HG02588 (cell line): ENCODE data around the gene SETD5.

Source experiments
- ATAC-seq: cut with Tn5 transposase; IDR thresholded peaks from one replicate; pipeline ENCODE4 v1.9.1; 2021; ENCODE audit warnings: mild to moderate bottlenecking, moderate library complexity; ENCODE audit not compliant: unreplicated experiment

SETD5 gene

DNA sequence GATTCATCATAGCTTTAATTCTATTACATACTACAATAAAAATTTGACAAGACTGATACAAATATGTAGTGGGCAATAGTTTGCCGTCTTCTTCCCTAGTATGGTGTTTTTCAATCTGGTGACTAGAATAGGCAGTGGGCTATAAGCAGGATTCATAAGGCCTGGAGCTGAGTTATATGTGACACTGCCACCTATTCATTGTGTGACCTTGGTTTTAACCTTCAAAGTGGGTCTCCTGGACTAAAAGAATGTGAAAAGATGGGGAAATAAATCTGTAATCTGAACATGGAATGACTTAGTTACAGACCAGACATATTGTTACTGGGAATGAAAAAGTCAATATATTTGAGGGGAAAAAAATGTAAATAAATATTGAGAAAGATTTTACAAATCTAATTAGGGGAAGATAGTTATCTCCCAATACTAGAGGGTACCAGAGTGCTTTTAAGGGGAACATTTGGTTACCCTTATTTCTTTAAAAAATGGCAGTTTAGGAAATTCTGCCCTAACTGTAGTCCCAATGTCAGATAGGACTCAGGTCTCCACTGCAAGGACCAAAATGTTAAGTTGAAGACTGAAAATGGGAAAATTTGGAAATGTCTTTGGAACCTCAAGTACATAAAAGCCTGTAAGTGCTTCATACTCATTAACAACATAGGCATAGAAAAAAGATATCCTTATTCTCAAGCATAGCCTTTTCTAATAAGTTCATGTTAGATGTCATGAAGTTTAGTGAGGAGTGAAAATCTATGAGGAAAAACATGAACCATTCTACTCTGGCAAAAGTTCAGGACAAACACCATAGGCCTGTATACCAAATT is 10.7 kb upstream of the SETD5 start:
- no peak for ATAC-seq

GRCh38 chr3:9387322-9387655 is 10.1 kb upstream of the SETD5 start:
- no peak for ATAC-seq

- ATAC-seq: no peak
These were observed 9.3 kb upstream of the SETD5 start for GRCh38 chr3:9388142-9388541.

DNA sequence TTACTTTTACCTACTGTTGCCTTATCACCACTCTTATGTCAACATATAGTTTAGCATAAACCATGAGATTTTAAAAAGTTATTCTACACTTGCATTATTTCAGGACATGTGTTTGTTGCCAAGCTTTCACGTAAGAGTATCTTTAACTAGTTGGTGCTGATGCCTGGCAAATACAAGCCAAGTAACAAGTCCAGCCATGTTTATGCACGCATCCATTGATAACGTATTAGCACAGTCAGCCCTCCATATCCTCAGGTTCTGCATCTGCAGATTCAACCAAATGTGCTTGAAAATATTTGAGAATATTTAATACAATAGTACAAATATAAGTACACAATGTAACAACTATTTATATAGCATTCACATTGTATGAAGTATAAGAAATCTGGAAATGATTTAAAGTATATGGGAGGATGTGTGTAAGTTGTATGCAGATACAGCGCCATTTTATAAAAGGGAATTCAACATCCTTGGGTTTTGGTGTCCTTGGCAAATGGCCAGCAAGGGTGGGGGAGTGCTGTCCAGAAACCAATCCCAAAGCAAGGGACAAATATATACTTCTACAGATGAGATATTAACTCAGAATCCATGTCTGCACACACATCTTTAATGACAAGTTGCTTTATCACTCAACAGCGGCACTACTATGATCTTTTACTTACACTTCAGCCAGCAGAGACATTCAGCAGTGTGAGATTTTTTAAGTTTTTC is 8.7 kb upstream of the SETD5 start:
- no peak for ATAC-seq

DNA sequence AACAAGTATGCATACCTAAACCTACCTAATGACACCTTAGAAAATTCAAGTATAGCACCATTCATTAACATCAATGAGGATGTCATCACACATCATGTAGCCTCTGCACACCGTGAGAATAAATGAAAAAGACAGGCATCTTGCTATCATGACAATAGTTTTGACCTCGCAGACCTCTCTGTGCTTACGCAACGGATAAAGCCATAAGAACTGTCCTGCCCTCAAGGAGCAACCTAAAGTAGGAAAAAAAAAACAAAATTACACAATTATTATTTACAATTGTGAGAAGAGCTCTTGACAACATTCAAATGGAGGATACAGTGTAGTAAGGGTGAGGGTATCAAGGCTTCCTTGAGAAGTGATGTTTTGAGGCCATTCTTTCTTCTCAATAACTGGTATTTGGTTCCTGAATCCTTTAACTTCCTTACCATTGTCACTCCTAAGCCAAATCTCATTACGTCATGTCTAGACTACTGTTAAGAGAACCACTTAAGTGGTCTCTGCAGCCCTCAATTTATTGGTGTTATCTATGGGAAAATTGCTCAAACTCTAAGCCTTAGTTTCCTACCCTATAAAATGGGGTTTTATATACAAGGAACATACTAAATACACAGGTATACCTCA is 7.0 kb upstream of the SETD5 start:
- ATAC-seq: no peak

DNA sequence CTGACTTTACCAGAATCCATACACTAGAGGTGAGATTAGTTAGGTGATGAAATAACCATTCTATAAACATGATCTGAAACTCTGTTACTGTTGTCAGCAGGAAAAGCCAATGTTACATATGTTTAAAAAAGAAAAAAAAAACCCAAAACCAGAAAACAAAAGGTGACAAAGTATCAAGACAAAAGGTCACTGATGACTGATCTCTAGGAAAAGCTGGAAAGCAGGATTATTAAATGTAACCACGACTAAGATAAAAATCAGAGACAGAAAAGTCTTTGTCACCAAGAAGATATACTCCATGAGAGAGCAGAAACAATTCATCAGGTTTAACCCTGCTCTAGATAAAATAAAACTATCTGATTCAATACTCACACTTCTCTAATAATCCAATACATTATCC is 5.4 kb upstream of the SETD5 start:
- ATAC-seq: no peak

DNA sequence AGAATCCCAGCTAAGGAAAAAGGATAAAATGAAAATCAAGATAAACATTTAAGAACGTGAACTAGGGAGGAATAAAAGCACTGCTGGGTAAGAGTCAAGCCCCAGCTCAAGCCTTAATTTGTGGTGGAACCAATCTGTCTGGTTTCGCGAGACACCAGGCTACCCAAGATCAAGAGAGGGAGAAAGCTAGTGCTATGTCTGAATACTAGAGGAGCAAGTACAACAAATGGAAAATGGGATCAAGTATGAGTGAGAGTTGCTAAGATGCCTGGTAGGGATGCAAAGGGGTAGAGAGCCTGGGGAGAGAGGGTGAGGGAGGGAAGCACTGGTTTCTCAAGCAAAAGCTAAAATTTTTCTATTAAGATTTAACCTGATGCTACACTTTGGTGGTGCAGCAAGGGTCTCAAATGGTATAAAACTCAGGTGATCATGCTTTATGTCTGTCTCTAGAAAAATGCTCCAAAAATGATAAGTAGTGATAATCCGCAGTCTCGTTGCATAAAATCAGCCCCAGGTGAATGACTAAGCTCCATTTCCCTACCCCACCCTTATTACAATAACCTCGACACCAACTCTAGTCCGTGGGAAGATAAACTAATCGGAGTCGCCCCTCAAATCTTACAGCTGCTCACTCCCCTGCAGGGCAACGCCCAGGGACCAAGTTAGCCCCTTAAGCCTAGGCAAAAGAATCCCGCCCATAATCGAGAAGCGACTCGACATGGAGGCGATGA is 1.7 kb upstream of the SETD5 start:
- ATAC-seq: no peak

- ATAC-seq: peak; percentile 26
These were observed 1.1 kb upstream of the SETD5 start for GRCh38 chr3:9396301-9396631.

DNA sequence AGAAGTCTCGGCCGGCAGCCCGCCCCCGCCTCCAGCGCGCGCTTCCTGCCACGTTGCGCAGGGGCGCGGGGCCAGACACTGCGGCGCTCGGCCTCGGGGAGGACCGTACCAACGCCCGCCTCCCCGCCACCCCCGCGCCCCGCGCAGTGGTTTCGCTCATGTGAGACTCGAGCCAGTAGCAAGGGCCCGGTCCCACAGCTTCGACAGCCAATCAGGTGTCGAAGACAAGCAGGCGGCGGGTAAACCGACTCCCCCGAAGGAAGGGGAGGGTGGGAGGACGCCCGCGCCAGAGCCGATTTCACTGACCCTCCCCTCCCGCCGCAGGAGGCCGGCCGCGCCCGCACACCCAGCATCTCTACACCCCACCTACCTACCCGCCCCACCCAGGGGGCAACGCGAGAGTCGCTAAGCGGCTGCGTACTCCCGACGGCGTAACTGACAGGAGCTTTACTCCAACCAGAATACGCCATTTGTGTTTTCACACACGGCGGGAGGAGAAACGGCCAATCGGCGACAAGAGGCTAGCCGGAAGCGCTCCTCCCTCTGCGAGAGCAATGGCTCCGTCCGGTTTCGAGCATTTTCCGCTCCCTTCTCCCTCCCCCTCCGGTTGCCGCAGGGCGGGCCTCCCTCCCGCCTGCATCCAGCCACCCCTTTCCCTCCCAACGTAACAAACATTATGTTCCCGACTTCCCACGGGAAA is 633 bp upstream of the SETD5 start:
- peak; percentile 68 for ATAC-seq

DNA sequence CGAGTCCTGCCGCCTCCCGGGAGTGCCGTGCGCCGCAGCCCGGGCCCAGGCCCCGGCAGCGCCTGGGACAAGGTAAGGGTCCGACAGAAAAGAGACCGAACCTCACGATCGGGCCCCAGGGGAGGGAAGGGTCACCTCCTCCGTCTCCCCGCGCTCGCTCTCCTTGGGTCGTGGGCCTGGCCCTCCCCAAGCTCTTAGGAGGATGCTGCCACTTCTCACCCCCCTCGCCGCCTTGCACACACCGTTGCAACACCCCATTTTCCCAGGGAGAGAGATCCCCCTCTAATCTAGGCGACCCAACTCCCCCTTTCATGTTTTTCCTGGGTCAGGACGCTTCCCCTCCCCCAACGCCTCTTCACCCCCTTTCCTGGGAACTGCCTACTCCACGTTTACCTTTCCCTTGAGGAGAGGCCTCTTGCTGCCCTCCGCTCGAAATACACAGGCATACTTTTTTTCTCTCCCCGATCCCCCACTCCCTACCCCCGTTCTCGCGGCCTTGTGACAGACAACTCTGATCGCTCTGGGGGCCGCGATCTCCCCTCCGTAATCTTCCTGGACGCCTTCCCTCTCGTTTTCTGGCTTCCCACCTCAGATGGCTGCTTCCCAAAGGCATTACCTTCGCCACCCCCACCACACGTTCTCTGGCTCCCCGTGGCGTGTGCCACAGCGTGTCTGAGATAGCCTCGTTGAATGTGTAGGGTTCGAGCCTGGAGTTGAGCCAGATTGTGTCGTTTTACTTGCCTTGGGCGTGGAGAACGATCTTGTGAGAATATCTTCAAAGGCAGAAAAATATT is 688 bp downstream of the SETD5 start:
- no peak for ATAC-seq

GRCh38 chr3:9398700-9399336 is 1.4 kb downstream of the SETD5 start:
- no peak for ATAC-seq

DNA sequence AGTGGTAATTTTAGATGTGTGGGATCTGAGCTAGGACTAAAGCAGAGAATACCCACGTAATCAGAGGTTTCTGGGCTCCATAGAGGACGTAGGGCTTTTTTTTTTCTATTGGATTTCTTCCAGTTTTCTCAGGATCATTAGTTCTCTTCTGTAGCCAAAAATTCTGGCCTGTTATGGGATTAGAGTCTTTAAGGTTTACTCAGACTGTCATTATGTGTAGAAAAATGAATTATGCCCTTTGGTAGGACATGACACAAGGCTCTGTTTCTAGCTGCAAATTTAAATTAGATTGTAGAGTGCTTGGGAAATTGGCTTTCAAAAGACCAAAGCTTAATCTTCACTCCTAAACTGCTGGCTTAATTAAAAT is 1.9 kb downstream of the SETD5 start:
- ATAC-seq: no peak

GRCh38 chr3:9399746-9400145 is 2.3 kb downstream of the SETD5 start:
- no peak for ATAC-seq

- ATAC-seq: no peak
These were observed 3.2 kb downstream of the SETD5 start for GRCh38 chr3:9400616-9401015.

DNA sequence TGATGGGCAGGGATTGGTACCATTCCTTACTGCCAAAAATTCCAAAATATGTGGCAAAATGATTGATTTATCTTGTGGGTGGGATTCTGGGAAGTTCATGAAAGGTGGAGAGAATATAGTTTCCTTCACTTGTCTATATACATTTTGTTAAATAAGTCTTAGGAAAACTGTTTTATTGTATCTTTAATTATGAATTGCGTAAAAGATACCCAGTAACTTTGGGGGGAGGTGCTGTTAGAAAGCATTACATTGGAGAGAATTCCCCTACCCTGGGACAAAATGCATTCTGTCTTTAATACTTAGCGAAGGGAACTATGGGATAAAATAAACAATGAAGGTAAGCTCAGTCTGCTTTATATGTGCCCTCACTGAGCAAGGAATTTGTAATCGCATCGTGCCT is 4.6 kb downstream of the SETD5 start:
- ATAC-seq: no peak

DNA sequence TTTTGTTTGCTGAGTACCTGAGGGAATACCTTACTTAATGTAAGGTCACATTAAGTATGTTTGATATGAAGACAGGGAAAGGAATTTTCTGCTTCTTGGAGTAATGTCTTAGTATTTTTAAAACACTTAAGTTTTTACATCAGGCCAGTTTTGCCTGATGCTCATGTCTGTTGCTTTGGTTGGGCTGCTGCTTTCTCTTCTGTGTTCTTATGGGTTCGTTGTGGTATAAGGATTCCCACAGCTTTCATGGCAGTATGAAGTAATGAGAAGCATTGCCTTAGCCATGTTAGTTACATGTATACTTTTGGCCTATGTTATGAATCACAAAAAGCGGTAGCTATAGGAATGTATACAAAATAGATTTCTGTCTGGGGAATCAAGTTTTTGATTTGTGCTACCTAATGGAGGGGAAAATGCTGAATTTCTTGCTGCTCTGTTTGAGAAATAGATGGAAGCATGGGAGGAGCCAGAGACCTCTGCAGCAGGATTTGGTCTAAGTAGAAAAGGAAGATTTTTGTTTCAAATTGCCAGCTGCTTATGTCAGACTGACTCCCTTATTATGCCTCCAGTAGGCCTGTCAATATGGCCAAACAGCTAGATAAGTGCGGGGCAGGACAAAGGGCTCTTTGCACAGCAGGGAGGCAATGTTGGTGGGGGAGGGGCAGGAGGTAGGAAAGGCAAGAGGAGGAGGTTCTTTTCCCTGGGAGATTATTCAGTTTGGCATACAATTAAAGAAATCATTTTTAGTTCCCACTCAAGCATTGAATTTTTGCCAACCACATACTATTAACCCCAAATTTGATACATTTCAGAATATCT is 5.2 kb downstream of the SETD5 start:
- no peak for ATAC-seq

- ATAC-seq: no peak
These were observed 6.0 kb downstream of the SETD5 start for GRCh38 chr3:9403463-9403862.

DNA sequence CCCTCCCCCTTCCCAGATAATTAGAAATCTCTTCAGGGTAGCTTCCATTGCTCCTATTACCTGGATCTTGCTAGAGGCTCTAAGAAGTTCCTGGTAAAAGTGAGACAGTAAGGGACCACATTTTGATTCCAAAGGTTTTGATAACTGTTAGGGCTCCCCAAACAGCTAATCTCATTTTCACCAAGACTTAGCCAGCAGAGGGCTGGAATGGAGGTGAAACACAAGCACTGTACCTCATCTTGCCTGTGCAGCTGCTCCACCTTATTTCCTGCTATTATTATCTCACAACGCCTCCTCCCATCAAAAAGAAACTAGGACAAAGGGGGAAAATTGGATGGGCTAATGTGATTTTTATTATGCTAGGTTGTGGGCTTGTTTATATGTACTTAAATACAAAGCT is 7.3 kb downstream of the SETD5 start:
- ATAC-seq: no peak

DNA sequence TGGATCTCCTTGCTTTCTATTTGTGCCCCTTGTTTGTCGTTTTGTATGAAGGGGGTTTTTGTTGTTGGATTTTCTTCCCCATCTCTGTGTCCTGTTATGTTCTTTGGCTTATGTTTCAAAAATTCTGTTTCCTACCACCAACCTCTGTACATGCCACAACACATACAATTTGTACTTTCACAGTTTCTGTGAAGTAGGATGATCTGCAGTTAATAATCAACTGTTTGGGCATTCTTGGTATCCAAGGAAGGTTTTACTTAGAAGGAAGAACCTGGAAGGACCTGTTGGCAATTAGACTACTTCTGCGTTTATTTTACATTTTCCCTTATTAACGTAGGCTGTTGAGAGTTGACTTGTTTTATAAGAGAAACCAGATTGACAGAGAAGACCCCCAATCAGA is 8.3 kb downstream of the SETD5 start:
- no peak for ATAC-seq
